HepG2 (cell line): ENCODE measurements around the gene CTCF. TPM values are rescaled to one million over a fixed set of nuclear protein-coding genes. Genes with fewer than 3 reads are reported as not detected.

ENCODE experiments used
- CENPT ChIP-seq: sonication (generic); formaldehyde crosslinking; IDR thresholded peaks from 2 replicates; pipeline ENCODE4 v1.8.0; 2022; ENCODE audit warnings: low read depth, mild to moderate bottlenecking, moderate library complexity, missing genetic modification reagents
- ETV5 ChIP-seq: IDR thresholded peaks from 2 replicates; pipeline ENCODE4 v1.6.1; 2018; ENCODE audit warnings: missing biosample characterization, missing genetic modification reagents, inconsistent platforms, borderline replicate concordance
- HIVEP1 ChIP-seq: sonication (generic); formaldehyde crosslinking; IDR thresholded peaks from 2 replicates; pipeline ENCODE4 v1.4.0; 2020; ENCODE audit warnings: mild to moderate bottlenecking, missing genetic modification reagents
- KDM6A ChIP-seq: IDR thresholded peaks from 2 replicates; pipeline ENCODE4 v1.6.1; 2016; ENCODE audit warnings: low read depth
- MZF1 ChIP-seq: sonication (generic); formaldehyde crosslinking; IDR thresholded peaks from 2 replicates; pipeline ENCODE4 v1.8.1; 2023; ENCODE audit warnings: mild to moderate bottlenecking, missing genetic modification reagents, borderline replicate concordance
- NKX3-1 ChIP-seq: sonication (generic); formaldehyde crosslinking; IDR thresholded peaks from 2 replicates; pipeline ENCODE4 v1.5.0; 2020; ENCODE audit warnings: missing genetic modification reagents
- NR0B2 ChIP-seq: sonication (generic); formaldehyde crosslinking; IDR thresholded peaks from 2 replicates; pipeline ENCODE4 v1.4.0; 2020; ENCODE audit warnings: mild to moderate bottlenecking, missing genetic modification reagents
- POGK ChIP-seq: sonication (generic); formaldehyde crosslinking; conservative IDR thresholded peaks from 2 replicates; pipeline ENCODE4 v1.8.0; 2022; ENCODE audit warnings: mild to moderate bottlenecking, moderate library complexity, missing genetic modification reagents
- RCOR2 ChIP-seq: IDR thresholded peaks from 2 replicates; pipeline ENCODE4 v1.6.1; 2016; ENCODE audit warnings: missing biosample characterization, missing genetic modification reagents
- RELA ChIP-seq: sonication (generic); formaldehyde crosslinking; IDR thresholded peaks from 2 replicates; pipeline ENCODE4 v1.4.0; 2020; ENCODE audit warnings: missing genetic modification reagents
- RORA ChIP-seq: sonication (generic); formaldehyde crosslinking; IDR thresholded peaks from 2 replicates; pipeline ENCODE4 v1.5.0; 2020; ENCODE audit warnings: mild to moderate bottlenecking, missing genetic modification reagents, moderate library complexity
- SKI ChIP-seq: fragments of 450-650 bp; IDR thresholded peaks from one replicate; pipeline ENCODE4 v1.6.1; 2018; ENCODE audit warnings: mild to moderate bottlenecking; ENCODE audit not compliant: partially characterized antibody
- SMAD1 ChIP-seq: sonication (generic); formaldehyde crosslinking; IDR thresholded peaks from 2 replicates; pipeline ENCODE4 v1.4.0; 2020; ENCODE audit warnings: missing genetic modification reagents, low read depth, mild to moderate bottlenecking, borderline replicate concordance
- SPEN ChIP-seq: sonication (generic); formaldehyde crosslinking; IDR thresholded peaks from 2 replicates; pipeline ENCODE4 v1.5.1; 2020; ENCODE audit warnings: low read depth, mild to moderate bottlenecking, missing genetic modification reagents
- SRY ChIP-seq: sonication (generic); formaldehyde crosslinking; IDR thresholded peaks from 2 replicates; pipeline ENCODE4 v1.8.0; 2022; ENCODE audit warnings: mild to moderate bottlenecking, missing genetic modification reagents
- TARDBP ChIP-seq: sonication (generic); formaldehyde crosslinking; IDR thresholded peaks from 2 replicates; pipeline ENCODE4 v1.8.0; 2022; ENCODE audit warnings: mild to moderate bottlenecking, missing genetic modification reagents
- ZFP82 ChIP-seq: sonication (generic); formaldehyde crosslinking; IDR thresholded peaks from 2 replicates; pipeline ENCODE4 v1.5.1; 2020; ENCODE audit warnings: mild to moderate bottlenecking, missing genetic modification reagents, borderline replicate concordance
- ZNF629 ChIP-seq: sonication (generic); formaldehyde crosslinking; conservative IDR thresholded peaks from 2 replicates; pipeline ENCODE4 v1.5.0; 2020; ENCODE audit warnings: missing genetic modification reagents
- ZNF788 ChIP-seq: sonication (generic); formaldehyde crosslinking; IDR thresholded peaks from 2 replicates; pipeline ENCODE4 v1.5.0; 2020; ENCODE audit warnings: mild to moderate bottlenecking, missing genetic modification reagents, borderline replicate concordance
- polyA plus RNA-seq, 8 experiments: library from polyadenylated mRNA; depleted of rRNA in 3 of 8; stranded (reverse) in 7 of 8; unstranded in 1 of 8; fragments of >200 nt; fragmentation: Illumina TruSeq in 4 of 8; extraction: Trizol in 4 of 8; gene quantifications; 2 replicates each; pipeline versions ENCODE4 v1.2.1 to v1.2.3, GENCODE V29; 2011 to 2016; ENCODE audit warnings: low read depth in 4 of 8, missing spikeins in 1 of 8, mixed read lengths in 1 of 8; ENCODE audit not compliant: insufficient read depth in 1 of 8
- total RNA-seq, 5 experiments: library from RNA; depleted of rRNA; stranded (reverse); fragments of >200 nt; fragmentation: Illumina TruSeq; extraction: Trizol; gene quantifications; 2 replicates each; pipeline ENCODE4 v1.2.3, GENCODE V29; 2016; ENCODE audit warnings: low read depth in 1 of 5
- TF ChIP-seq, protein P1 (sequence below): sonication (generic); formaldehyde crosslinking; IDR thresholded peaks from 2 replicates; pipeline ENCODE4 v1.4.0; 2020; ENCODE audit warnings: missing genetic modification reagents
- TF ChIP-seq, protein P2 (sequence below): sonication (generic); formaldehyde crosslinking; IDR thresholded peaks from 2 replicates; pipeline ENCODE4 v1.4.0; 2020; ENCODE audit warnings: missing genetic modification reagents, mild to moderate bottlenecking, borderline replicate concordance
- TF ChIP-seq, protein P3 (sequence below): sonication (generic); formaldehyde crosslinking; IDR thresholded peaks from 2 replicates; pipeline ENCODE4 v1.4.0; 2020; ENCODE audit warnings: mild to moderate bottlenecking, missing genetic modification reagents

The CTCF gene
- total and polyA plus RNA-seq, 2 of the 13 experiments (the other 11 are each of a cell fraction or from before 2014, with no cell fraction given): 19.5 to 37.5 TPM

- TF ChIP-seq POGK (CRISPR knock-in tag): peak; percentile 80; the same call in 1 of the 2 replicates
- no peak for TF ChIP-seq SKI
- TF ChIP-seq SMAD1 (CRISPR knock-in tag): peak; percentile 71
- TF ChIP-seq ETV5 (CRISPR knock-in tag): peak; percentile 63; the same call in 1 of the 2 replicates
- peak; percentile 91 for TF ChIP-seq ZNF788
- TF ChIP-seq KDM6A (CRISPR knock-in tag): peak; percentile 46; the same call in 1 of the 2 replicates
- 0 out of 2 replicates have a peak, but pooled peaks have one; percentile 24 for TF ChIP-seq RELA (CRISPR knock-in tag)
- peak; percentile 75 for TF ChIP-seq HIVEP1
- no peak; the same call in 1 of the 2 replicates for TF ChIP-seq RCOR2 (CRISPR knock-in tag)
- no peak for TF ChIP-seq NR0B2
- no peak for TF ChIP-seq NKX3-1 (CRISPR knock-in tag)
- 0 out of 2 replicates have a peak, but pooled peaks have one; percentile 26 for TF ChIP-seq ZNF629 (CRISPR knock-in tag)
- peak; percentile 89; the same call in 1 of the 2 replicates for TF ChIP-seq MZF1 (CRISPR knock-in tag)
- TF ChIP-seq, protein P1, sequence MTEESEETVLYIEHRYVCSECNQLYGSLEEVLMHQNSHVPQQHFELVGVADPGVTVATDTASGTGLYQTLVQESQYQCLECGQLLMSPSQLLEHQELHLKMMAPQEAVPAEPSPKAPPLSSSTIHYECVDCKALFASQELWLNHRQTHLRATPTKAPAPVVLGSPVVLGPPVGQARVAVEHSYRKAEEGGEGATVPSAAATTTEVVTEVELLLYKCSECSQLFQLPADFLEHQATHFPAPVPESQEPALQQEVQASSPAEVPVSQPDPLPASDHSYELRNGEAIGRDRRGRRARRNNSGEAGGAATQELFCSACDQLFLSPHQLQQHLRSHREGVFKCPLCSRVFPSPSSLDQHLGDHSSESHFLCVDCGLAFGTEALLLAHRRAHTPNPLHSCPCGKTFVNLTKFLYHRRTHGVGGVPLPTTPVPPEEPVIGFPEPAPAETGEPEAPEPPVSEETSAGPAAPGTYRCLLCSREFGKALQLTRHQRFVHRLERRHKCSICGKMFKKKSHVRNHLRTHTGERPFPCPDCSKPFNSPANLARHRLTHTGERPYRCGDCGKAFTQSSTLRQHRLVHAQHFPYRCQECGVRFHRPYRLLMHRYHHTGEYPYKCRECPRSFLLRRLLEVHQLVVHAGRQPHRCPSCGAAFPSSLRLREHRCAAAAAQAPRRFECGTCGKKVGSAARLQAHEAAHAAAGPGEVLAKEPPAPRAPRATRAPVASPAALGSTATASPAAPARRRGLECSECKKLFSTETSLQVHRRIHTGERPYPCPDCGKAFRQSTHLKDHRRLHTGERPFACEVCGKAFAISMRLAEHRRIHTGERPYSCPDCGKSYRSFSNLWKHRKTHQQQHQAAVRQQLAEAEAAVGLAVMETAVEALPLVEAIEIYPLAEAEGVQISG (CRISPR knock-in tag): peak; percentile 51; the same call in 1 of the 2 replicates
- TF ChIP-seq RORA: no peak
- peak; percentile 92; the same call in 1 of the 2 replicates for TF ChIP-seq ZFP82 (CRISPR knock-in tag)
- peak; percentile 96 for TF ChIP-seq CENPT (CRISPR knock-in tag)
- peak; percentile 76; the same call in 1 of the 2 replicates for TF ChIP-seq SPEN (CRISPR knock-in tag)
- TF ChIP-seq, protein P2, sequence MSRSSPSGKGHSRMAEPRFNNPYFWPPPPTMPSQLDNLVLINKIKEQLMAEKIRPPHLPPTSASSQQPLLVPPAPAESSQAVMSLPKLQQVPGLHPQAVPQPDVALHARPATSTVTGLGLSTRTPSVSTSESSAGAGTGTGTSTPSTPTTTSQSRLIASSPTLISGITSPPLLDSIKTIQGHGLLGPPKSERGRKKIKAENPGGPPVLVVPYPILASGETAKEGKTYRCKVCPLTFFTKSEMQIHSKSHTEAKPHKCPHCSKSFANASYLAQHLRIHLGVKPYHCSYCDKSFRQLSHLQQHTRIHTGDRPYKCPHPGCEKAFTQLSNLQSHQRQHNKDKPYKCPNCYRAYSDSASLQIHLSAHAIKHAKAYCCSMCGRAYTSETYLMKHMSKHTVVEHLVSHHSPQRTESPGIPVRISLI: peak; percentile 61; the same call in 1 of the 2 replicates
- TF ChIP-seq SRY (CRISPR knock-in tag): peak; percentile 87
- TF ChIP-seq TARDBP: peak; percentile 28
- TF ChIP-seq, protein P3, sequence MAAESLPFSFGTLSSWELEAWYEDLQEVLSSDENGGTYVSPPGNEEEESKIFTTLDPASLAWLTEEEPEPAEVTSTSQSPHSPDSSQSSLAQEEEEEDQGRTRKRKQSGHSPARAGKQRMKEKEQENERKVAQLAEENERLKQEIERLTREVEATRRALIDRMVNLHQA (CRISPR knock-in tag): no peak; the same call in 1 of the 2 replicates
Observed at GRCh38 chr16:67659675-67660563, 97.6 kb downstream of the CTCF start, which contains the start of gene ACD (continued).
